ENCODE data around the gene ZBTB16.
A peak's percentile ranks its signal among the peaks of the same experiment; 100 is the strongest.

Gene ZBTB16

DNA sequence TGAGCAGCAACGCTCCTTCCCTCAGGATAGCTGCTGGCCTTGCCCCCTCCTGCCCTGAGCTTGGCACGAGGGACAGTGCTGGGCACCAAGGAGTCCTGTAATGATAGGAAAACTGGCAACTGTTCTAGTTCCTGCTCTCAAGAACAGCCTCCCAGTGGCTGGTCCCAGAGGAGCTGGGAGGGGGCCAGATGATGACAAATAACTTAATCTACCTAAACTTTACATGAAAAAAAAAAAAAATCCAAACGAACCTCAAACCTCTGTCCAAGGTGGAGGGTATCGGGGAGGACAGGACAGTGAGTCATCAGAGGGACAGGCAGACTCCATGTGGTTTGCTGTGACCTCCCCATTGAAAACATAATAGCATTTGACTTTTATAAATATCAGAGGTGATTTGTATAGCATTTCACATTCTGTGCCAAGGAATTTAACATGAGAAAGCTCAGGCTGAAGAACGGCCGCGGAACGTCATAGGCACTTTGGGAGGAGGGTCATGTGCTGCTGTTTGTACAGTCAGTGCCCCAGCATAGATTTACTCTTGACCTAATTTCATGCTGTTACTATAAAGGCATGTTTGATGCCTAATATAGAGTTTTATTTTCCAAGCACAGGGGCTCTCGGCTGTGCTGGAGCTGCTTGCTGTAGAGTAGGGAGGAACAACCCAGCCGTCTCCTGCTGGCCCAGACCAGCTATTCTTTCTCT, 138.4 kb downstream of the ZBTB16 start:
- ChIA-PET POLR2A (ENCODE audit: low non-redundant PET) (interaction anchor here (0.7 kb wide), 1 partner anchor 603 kb away, joined by 3 read pairs; no protein-coding TSS in a partner anchor), CTCF (interaction anchor here (0.6 to 1.7 kb wide), 4 partner anchors 17 to 245 kb away, joined by 3 to 6 read pairs (median 3); no protein-coding TSS in a partner anchor)
- peak; percentile 68 for DNase-seq (ENCODE audit: low spot score)

DNA sequence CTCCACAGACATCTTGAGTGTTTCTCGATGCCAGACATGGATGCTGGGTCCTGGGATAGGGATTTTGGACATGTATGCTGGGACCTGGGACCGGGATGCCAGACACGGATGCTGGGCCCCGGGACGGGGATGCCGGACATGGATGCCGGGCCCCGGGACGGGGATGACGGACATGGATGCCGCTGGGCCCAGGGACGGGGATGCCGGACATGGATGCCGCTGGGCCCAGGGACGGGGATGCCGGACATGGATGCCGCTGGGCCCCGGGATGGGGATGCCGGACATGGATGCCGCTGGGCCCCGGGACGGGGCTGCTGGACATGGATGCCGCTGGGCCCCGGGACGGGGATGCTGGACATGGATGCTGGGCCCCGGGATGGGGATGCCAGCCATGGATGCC, 139.5 kb downstream of the ZBTB16 start:
- TF ChIP-seq, protein P1, sequence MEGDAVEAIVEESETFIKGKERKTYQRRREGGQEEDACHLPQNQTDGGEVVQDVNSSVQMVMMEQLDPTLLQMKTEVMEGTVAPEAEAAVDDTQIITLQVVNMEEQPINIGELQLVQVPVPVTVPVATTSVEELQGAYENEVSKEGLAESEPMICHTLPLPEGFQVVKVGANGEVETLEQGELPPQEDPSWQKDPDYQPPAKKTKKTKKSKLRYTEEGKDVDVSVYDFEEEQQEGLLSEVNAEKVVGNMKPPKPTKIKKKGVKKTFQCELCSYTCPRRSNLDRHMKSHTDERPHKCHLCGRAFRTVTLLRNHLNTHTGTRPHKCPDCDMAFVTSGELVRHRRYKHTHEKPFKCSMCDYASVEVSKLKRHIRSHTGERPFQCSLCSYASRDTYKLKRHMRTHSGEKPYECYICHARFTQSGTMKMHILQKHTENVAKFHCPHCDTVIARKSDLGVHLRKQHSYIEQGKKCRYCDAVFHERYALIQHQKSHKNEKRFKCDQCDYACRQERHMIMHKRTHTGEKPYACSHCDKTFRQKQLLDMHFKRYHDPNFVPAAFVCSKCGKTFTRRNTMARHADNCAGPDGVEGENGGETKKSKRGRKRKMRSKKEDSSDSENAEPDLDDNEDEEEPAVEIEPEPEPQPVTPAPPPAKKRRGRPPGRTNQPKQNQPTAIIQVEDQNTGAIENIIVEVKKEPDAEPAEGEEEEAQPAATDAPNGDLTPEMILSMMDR (conservative IDR thresholded peaks at IDR 0.05; ENCODE audit: low read depth) = no peak
- ChIA-PET POLR2A (ENCODE audit: low non-redundant PET) (no interaction called here), CTCF (interaction anchor here (0.7 to 1.7 kb wide), 2 partner anchors 18 to 62 kb away, joined by 3 to 6 read pairs; no protein-coding TSS in a partner anchor)
- H3K27ac ChIP-seq = peak overlapping the region; percentile 97
- DNase-seq (ENCODE audit: low spot score) = no peak

More for the DNA sequence above, 138.4 kb downstream of the ZBTB16 start:
- H3K27ac ChIP-seq = peak overlapping the region; percentile 97
- TF ChIP-seq, protein P1 (conservative IDR thresholded peaks at IDR 0.05; ENCODE audit: low read depth) = no peak

DNA sequence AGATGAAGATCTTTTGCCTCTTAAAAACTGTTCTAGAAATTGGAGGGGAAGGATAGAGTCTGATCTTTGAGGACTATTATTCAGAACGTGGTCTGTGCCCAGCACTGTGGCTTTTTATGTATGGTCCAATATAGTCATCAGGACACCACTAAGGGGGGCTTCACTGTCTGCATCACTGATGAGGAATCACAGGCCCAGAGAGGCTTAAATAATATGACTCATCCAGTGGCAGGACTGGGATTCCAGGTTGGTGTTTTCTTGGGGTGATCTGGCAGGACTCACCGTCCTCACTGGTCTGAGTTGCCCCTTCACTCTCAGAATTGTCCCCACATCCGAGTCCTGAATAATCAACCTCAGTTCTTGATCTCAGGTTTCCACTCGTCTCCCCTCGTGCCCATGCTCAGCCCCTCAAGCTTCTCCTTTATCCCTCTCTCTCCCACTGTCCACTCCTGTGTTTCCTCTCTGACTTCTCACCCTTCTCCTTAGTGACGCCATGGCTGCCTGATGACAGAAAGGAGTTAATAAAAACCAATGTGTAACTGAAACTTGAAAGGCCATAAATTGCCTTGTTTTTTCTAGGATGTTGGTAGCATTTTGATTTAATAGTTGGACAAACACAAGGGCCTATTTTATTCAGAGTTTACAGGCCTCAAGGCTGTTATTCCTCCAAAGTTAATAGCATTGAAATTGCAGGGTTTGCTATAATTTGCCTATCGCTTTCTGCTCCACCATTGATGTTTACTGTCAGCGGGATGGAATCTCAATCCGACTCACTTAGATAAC, 141.0 kb downstream of the ZBTB16 start:
- peak overlapping the region; percentile 45; the same call in 1 of the 2 replicates for H3K27ac ChIP-seq
- DNase-seq (ENCODE audit: low spot score) = no peak
- TF ChIP-seq, protein P1 (conservative IDR thresholded peaks at IDR 0.05; ENCODE audit: low read depth) = no peak
- CTCF ChIA-PET = no interaction called here
- POLR2A ChIA-PET (ENCODE audit: low non-redundant PET) = no interaction called here

DNA sequence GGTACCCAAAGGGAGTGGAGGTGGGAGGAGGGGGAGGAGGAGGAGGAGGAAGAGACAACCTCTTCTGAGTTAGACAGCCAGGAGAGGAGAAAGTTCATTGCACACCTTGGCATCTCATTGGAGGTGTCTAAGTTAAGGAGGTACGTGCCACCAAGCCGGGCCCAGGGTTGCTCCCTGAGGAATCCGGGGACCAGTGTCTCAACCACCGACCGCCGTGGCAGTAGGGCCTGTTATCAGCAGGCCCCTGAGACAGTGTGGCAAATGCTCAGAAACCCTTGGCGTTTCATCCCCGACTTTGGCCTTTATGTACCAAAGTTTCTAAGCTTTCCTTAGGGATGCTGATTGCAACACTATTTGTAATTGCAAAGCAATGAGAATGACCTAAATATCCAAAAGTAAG, 141.7 kb downstream of the ZBTB16 start:
- ChIA-PET CTCF (no interaction called here), POLR2A (ENCODE audit: low non-redundant PET) (no interaction called here)
- no peak for DNase-seq (ENCODE audit: low spot score)
- TF ChIP-seq, protein P1 (conservative IDR thresholded peaks at IDR 0.05; ENCODE audit: low read depth) = no peak
- no peak overlapping the region for H3K27ac ChIP-seq

DNA sequence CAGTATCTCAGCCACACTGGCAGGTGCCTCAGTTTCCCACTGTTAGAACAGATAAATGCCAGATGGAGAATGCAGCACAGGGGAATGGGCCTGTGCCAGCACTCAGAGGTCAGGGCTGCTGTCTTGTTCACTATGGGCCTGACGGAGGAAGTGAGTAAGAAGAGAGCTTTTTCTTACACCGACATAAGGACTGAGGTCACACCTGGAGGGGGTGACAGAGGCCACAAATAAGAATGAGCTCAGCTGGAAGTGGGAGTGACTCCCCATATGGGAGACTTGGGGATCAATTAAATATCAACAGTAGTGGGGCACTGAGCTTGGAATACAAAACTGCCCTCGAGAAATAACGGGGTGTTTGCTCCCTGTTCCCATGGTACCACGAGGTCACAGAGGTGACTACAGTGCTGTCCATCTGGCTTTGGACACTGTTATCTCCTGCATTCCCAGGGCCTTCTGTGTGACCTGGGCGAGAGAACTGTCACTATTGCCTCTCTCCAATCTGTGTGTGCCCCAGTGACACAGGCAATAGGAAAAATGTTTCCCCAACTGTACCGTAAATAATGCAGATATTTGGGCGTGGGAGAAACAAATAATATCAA, 142.6 kb downstream of the ZBTB16 start:
- TF ChIP-seq, protein P1 (conservative IDR thresholded peaks at IDR 0.05; ENCODE audit: low read depth) = no peak
- peak overlapping the region; percentile 36 for H3K27ac ChIP-seq
- CTCF ChIA-PET = no interaction called here
- DNase-seq (ENCODE audit: low spot score) = no peak
- POLR2A ChIA-PET (ENCODE audit: low non-redundant PET) = no interaction called here

DNA sequence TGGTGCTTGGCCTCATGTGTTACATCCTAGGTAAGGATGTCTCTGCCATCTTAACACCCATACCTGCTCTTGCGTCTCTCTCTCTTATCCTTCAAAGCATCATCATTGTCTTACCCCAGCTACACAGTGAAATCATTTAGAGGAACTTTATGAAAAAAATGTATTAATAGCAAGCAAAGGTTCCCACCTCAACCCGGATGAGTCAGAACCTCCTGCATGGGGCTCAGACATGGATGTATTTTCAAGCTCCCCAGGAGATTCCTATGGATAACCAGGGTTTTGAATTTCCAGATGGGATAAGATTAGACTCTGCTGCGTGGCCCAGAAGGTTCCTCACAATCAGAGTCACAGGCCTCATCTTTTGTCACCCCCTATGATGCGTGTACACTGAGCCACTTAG, 147.6 kb downstream of the ZBTB16 start:
- DNase-seq (ENCODE audit: low spot score) = no peak
- peak overlapping the region; percentile 55 for H3K27ac ChIP-seq
- ChIA-PET POLR2A (ENCODE audit: low non-redundant PET) (no interaction called here), CTCF (no interaction called here)
- TF ChIP-seq, protein P1 (conservative IDR thresholded peaks at IDR 0.05; ENCODE audit: low read depth) = no peak
